IgD-negative memory B cell (primary cell): ENCODE measurements around the gene INPP5E. TPM values are rescaled to one million over a fixed set of nuclear protein-coding genes. Genes with fewer than 3 reads are reported as not detected.
"Not testable (repeated sequence)": the region's sequence is repeated elsewhere in the genome, so short reads cannot be mapped to it uniquely, and the experiment has no call there.

ENCODE experiments used
- H3K27ac Mint-ChIP-seq, 3 donors: one replicate each; pipeline ENCODE4 v1.8.0; 2020 to 2022; ENCODE audit warnings: mild to moderate bottlenecking in 3 of 3, mixed read lengths in 3 of 3, moderate library complexity in 1 of 3
- H3K27me3 Mint-ChIP-seq: one replicate; pipeline ENCODE4 v1.8.0; 2021; ENCODE audit warnings: mixed read lengths
- H3K36me3 Mint-ChIP-seq: one replicate; pipeline ENCODE4 v1.8.0; 2020; ENCODE audit warnings: mild to moderate bottlenecking, mixed read lengths
- H3K4me1 Mint-ChIP-seq, 3 donors: one replicate each; pipeline ENCODE4 v1.8.0; 2020 to 2022; ENCODE audit warnings: mixed read lengths in 3 of 3, mild to moderate bottlenecking in 1 of 3
- H3K4me3 Mint-ChIP-seq, 4 donors: one replicate each; pipeline ENCODE4 v1.8.0; 2020 to 2022; ENCODE audit warnings: mild to moderate bottlenecking in 4 of 4, mixed read lengths in 4 of 4, moderate library complexity in 3 of 4
- H3K9me3 Mint-ChIP-seq, 3 donors: one replicate each; pipeline ENCODE4 v1.8.0; 2020 to 2021; ENCODE audit warnings: mixed read lengths in 3 of 3, mild to moderate bottlenecking in 1 of 3
- polyA plus RNA-seq: library from polyadenylated mRNA; unstranded; fragments of 300-500 nt; fragmentation: Illumina TruSeq; gene quantifications from one replicate; pipeline ENCODE4 v1.2.3, GENCODE V29; 2021

INPP5E gene
- polyA plus RNA-seq, 1 donor from 2014 or later = 6.9 TPM

DNA sequence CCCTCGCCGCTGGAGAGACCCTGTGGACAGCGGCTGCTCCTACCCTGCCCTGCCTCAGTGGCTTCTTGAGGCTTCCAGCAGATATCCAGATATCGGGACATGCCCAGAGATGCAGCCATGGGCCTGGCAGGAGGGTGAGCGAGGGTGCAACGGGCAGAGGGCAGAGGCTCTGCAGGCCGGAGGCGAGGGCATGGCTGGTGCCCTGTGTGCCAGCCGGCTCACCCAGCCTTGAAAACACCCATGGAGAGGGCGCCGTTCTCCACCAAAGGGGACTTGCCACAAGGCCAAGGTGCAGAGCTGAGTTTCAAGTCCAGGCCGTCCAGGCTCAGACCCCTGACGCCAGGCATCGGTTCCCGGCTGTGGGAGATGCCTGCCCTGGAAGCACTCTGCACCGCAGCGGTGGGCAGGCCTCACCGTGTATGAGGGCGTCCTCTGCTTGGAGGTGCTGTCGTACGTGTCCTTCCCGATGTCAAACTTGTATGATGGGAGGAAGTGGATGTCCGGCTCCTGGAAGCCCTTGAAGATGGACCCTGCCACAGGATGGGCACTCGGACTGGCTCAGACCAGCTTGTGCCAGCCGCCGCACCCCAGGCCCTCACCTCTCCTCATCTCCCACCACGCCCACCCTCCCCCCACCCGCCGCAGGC, 8.9 kb downstream of the INPP5E start:
- Mint-ChIP-seq H3K4me3 (no peak overlapping the region), H3K4me1 (no peaks in the 10 kb centered on the region), H3K9me3 (no peaks in the 10 kb centered on the region), H3K36me3 (peaks cover 2% of the 10 kb centered on the region), H3K27me3 (no peaks in the 10 kb centered on the region), H3K27ac (no peak overlapping the region)

DNA sequence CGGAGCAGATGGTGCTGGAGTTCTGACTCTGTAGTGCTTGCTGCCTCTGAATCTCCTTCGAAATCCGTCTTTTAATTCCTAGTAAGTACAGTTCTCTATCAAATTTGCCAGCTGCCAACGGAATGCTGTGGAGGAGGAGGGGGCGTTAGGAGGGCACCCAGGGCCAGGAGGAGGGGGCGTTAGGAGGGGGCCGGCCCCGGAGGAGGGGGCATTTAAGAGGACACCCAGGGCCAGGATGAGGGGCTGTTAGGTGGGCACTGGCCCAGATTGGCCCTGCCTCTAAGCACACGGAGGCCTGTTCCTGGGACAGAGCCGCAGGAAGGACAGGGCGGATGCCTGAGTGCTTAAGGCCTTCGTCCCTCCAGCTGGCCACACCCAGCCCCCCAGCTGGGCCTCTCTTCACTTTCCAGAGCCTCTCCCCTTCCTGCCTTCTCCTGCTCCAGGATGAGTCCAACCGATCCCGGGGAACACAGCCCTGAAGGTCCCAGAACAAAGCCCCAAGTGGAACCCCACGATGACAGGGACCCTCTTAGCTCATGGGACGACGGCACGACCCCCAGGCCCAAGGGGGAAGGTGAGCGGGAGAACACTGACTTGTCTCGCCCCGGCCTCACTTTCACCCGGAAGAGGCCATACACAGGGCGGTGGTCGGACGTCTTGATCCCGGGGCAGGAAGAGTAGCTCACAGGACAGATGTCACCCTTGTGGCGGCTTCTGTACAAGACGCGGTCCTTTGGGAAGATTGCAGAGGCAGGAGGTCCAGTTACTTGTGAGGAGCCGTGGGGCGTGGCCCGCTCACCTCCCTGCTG, 9.8 kb downstream of the INPP5E start:
- Mint-ChIP-seq H3K36me3 (peaks cover 2% of the 10 kb centered on the region), H3K4me1 (no peaks in the 10 kb centered on the region), H3K27ac (no peak overlapping the region), H3K4me3 (no peak overlapping the region), H3K27me3 (no peaks in the 10 kb centered on the region), H3K9me3 (no peaks in the 10 kb centered on the region)

DNA sequence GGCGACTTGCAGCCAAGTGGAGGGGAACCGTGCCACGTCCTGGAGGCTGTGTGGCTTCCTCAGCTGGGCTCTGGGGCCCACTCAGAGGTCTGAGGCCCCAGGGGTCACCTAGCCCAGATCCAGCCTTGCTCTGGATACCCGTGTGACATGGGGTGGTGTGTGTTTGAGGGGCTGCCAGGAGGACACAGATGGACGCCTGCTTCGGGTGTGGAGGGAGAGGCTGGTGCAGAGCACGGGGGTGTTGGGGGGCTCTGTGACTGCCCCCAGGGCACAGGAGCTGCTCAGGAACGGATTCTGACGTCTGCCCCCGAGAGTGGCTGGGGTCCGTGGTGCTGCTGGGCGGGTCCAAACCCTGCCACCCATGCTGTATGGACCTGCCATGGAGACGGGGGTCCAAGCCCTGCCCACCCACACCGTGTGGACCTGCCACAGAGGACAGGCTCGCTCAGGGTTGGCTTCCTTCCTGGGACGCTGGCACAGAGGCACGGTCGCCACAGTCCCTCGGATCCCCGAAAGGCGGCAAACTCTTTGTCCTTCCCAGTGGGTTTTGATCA, 10.5 kb downstream of the INPP5E start:
- H3K4me3 Mint-ChIP-seq = no peak overlapping the region
- no peaks in the 10 kb centered on the region for H3K9me3 Mint-ChIP-seq
- H3K36me3 Mint-ChIP-seq = peaks cover 2% of the 10 kb centered on the region
- no peaks in the 10 kb centered on the region for H3K4me1 Mint-ChIP-seq
- H3K27ac Mint-ChIP-seq = no peak overlapping the region
- no peaks in the 10 kb centered on the region for H3K27me3 Mint-ChIP-seq

DNA sequence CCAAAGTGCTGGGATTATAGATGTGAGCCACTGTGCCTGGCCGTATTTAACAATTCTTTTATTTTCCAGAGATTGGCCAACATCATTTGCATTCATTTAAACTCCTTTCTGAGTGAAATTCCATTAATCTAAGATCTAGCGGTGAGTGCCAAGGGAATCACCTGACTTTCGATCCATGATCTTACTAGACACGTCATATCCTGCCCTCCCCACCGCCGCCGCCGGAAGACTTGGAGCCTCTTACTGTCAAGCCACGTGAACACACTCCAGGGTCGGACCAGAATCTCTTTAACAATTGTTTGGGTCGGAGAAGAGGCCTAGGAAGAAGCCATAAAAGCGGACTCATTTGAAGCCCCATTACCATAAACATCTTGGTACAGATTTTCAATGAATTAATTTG, 12.9 kb downstream of the INPP5E start:
- H3K27me3 Mint-ChIP-seq = no peaks in the 10 kb centered on the region
- no peaks in the 10 kb centered on the region for H3K9me3 Mint-ChIP-seq
- no peaks in the 10 kb centered on the region for H3K4me1 Mint-ChIP-seq
- no peak overlapping the region for H3K4me3 Mint-ChIP-seq
- peaks cover 5% of the 10 kb centered on the region for H3K36me3 Mint-ChIP-seq
- peak overlapping the region in 1 of 3 donors; percentile 64 for H3K27ac Mint-ChIP-seq

DNA sequence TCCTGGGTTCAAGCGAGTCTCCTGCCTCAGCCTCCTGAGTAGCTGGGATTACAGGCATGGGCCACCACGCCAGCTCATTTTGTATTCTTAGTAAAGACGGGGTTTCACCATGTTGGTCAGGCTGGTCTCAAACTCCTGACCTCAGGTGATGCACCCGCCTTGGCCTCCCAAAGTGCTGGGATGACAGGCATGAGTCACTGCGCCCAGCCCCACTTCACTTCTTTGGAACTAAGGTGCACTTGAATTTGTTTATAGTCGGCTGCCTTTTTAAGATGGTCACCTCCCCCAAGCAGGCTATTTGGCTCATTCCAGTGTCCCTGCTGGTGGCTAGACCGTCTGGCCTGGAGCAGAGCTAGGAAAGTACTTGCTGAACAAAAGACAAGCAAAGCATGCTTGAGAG, 14.3 kb downstream of the INPP5E start:
- not testable (repeated sequence) for H3K27me3 Mint-ChIP-seq, H3K4me3 Mint-ChIP-seq, H3K4me1 Mint-ChIP-seq, H3K9me3 Mint-ChIP-seq, H3K36me3 Mint-ChIP-seq
- H3K27ac Mint-ChIP-seq = peak overlapping the region in 1 of 3 donors; percentile 39

DNA sequence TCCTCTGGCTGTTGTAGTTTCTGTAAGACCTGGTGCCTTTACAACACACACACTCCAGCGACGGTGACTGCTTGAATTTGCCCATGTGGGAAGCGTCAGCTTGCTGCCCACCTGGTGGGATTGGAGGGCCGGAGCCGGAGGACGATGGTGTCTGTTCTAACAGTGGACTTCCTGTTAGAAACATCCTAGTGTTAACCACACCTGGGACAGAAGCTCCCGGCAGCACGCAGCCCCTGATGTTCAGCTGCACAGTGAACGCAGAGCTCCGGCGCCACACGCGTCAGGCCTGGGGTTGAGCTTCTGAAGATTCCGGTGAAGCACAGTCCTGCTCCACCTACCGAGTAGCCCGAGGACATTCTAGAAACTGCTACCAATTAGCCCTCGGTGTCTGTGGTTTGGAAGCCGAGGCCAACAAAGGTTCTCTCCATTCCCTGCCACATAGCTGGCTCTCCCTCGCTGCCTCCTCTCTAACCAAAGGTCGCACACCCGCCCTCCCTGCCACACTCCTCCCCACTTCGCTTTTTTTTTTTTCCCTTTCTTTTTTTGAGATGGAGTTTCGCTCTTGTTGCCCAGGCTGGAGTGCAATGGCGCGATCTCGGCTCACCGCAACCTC, 14.8 kb downstream of the INPP5E start:
- Mint-ChIP-seq H3K27ac (no peak overlapping the region), H3K27me3 (no peaks in the 10 kb centered on the region)

DNA sequence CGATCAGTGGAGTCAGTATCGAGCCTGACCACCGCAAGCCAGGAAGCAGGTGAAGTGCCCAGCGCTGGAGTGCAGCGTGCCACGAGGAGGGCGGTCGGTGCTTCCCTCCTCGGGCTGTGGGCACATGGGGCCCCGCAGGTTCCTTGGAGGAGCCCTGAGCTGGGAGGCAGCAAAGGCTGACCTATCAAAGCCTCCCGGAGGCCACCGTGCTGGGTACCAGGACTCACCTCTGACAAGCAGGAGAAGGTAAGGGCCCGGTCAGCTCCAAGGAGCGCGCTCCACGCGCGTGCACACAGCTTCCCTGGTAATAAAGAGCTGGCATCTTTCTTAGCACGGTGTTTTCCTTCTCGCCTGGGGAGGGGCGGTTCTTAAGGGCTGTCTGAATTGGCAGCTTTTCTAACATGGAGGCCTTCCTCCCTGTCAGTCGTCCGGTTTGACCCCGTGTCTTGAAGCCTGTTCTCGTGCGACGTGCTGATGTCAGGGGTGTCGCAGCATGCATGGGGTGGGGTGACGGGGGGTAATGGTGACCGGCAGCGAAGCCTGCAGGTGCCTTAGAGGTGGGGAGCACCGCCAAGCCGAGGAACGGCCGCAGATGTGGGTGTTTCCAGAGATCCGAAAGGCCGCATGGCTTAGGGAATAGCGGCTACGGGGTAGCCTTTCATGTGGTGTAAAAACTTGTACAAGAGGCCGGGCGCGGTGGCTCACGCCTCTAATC, 16.1 kb downstream of the INPP5E start:
- Mint-ChIP-seq H3K27me3 (no peaks in the 10 kb centered on the region), H3K4me3 (no peak overlapping the region), H3K4me1 (no peaks in the 10 kb centered on the region), H3K36me3 (peaks cover 5% of the 10 kb centered on the region), H3K9me3 (no peaks in the 10 kb centered on the region), H3K27ac (no peak overlapping the region)

More for the DNA sequence above, 14.8 kb downstream of the INPP5E start:
- Mint-ChIP-seq H3K4me1 (no peaks in the 10 kb centered on the region), H3K9me3 (no peaks in the 10 kb centered on the region), H3K4me3 (no peak overlapping the region), H3K36me3 (peaks cover 5% of the 10 kb centered on the region)

DNA sequence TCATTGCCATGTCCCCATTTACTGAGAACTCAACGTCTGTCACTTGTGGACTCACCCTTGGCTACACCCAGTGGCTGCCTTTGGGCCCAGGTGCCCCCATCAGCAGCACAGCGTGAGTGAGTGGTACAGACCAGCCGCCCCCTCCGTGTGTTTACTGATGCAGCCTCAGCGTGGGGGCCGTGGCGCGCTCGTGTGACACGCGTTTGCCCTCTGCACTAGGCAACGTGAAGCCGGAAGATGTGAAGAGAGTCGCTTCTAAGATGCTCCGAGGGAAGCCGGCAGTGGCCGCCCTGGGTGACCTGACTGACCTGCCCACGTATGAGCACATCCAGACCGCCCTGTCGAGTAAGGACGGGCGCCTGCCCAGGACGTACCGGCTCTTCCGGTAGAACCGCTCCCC, 16.8 kb downstream of the INPP5E start:
- Mint-ChIP-seq H3K27me3 (no peaks in the 10 kb centered on the region), H3K27ac (no peak overlapping the region), H3K36me3 (peaks cover 5% of the 10 kb centered on the region), H3K4me1 (no peaks in the 10 kb centered on the region), H3K4me3 (no peak overlapping the region), H3K9me3 (no peaks in the 10 kb centered on the region)

DNA sequence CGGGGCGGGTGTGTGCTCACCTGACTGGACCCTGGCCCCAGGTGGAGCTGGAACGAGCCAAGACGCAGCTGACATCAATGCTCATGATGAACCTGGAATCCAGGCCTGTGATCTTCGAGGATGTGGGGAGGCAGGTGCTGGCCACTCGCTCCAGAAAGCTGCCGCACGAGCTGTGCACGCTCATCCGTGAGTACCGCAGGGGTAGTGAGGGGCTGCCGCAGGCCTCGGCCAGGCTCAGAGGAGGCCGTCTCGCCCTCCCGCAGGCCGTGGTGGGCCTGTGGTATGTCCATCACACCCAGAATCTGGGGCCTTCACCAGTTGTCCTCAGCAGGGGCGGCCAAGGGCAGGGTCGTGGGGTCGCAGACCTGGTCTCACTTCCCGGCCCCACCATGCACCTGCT, 17.9 kb downstream of the INPP5E start:
- Mint-ChIP-seq H3K4me1 (no peaks in the 10 kb centered on the region), H3K27me3 (no peaks in the 10 kb centered on the region), H3K27ac (no peak overlapping the region), H3K4me3 (no peak overlapping the region), H3K36me3 (peaks cover 3% of the 10 kb centered on the region), H3K9me3 (no peaks in the 10 kb centered on the region)

DNA sequence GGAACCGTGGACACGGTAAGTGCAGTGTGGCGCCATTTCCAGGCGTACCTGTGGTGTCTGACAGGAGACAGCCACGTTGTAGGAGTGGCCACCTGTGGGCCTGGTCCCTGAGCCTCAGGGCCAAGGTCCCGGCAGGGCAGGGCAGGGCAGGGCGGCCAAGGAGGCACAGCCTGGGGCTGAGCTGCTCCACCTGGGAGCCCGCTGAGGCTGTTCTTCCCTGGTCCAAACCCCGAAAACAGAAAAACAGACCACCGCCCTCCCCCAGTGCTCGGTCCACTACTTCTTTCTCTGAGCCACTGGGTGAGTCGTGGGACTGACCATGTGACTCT, 20.6 kb downstream of the INPP5E start:
- Mint-ChIP-seq H3K9me3 (no peaks in the 10 kb centered on the region), H3K27ac (peak overlapping the region in 2 of 3 donors; percentile 74 to 77), H3K27me3 (no peaks in the 10 kb centered on the region), H3K4me3 (no peak overlapping the region), H3K4me1 (no peaks in the 10 kb centered on the region), H3K36me3 (peaks cover 2% of the 10 kb centered on the region)

DNA sequence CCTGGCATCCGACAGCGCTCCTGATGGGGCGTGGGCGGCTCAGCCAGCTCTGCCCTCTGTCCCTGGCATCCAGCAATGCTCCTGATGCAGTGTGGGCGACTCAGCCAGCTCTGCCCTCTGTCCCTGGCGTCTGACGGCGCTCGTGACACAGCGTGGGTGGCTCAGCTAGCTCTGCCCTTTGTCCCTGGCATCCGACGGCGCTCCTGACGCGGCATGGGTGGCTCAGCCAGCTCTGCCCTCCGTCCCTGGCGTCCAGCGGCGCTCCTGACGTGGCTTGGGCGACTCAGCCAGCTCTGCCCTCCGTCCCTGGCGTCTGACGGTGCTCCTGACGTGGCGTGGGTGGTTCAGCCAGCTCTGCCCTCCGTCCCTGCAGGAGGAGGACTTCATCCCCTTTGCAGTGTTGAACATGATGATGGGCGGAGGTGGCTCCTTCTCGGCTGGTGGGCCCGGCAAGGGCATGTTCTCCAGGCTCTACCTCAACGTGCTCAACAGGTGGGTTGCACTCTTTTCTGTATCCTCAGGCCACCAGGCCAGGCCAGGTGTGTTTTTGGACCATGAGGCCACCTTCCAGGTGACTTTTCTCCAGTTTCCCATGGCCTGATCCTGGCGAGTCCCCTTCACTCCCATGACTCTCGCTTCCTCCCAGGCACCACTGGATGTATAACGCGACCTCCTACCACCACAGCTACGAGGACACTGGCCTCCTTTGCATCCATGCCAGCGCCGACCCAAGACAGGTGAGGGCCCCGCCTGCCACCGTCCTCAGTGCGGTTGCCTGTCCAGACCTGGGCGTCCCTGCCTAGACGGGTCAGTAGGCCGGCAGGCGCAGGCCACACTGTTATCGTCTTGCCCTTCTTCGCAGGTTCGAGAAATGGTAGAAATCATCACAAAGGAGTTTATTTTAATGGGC, 21.2 kb downstream of the INPP5E start:
- Mint-ChIP-seq H3K36me3 (peaks cover 2% of the 10 kb centered on the region), H3K27ac (peak overlapping the region in 2 of 3 donors; percentile 74 to 77)

DNA sequence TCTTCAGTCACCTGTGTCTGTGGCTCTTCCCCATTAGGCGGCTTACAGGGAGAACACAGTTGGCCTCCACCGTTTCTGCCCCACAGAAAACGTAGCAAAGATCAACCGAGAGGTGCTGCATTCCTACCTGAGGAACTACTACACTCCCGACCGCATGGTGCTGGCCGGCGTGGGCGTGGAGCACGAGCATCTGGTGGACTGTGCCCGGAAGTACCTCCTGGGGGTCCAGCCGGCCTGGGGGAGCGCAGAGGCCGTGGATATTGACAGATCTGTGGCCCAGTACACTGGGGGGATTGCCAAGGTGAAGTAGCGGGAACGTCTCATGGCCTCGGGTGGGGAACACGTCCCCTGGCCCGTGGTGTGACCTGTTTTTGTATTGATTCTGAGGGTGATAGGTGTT, 22.7 kb downstream of the INPP5E start:
- Mint-ChIP-seq H3K27me3 (no peaks in the 10 kb centered on the region), H3K36me3 (no peaks in the 10 kb centered on the region), H3K4me1 (peaks cover 1 to 3% (median 3%) of the 10 kb centered on the region in 3 donors), H3K4me3 (peak overlapping the region in 1 of 4 donors; percentile 48), H3K27ac (peak overlapping the region in 1 of 3 donors; percentile 67), H3K9me3 (no peaks in the 10 kb centered on the region)

More for the DNA sequence above, 21.2 kb downstream of the INPP5E start:
- peaks cover 0 to 1% (median 0%) of the 10 kb centered on the region in 3 donors for H3K4me1 Mint-ChIP-seq
- peak overlapping the region in 1 of 4 donors; percentile 60 for H3K4me3 Mint-ChIP-seq
- no peaks in the 10 kb centered on the region for H3K27me3 Mint-ChIP-seq
- H3K9me3 Mint-ChIP-seq = no peaks in the 10 kb centered on the region

DNA sequence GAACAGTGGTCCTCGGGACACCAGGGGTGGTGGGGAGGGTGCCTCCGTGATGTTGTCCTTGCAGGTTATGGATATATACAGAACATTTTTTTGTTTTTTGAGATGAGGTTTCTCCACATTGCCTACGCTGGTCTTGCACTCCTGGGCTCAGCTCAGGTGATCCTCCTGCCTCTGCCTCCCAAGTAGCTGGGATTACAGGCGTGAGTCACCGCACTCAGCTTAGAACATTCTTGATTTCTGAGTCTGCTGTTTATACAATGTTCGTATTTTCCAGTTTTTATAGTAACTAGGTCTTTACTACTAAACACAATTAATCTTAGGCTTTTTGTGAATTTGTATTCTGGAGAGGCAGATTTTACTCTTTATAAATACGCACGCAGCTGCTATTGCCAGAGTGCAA, 23.2 kb downstream of the INPP5E start:
- peak overlapping the region in 1 of 4 donors; percentile 48 for H3K4me3 Mint-ChIP-seq
- peaks cover 4 to 7% (median 6%) of the 10 kb centered on the region in 3 donors for H3K4me1 Mint-ChIP-seq
- H3K9me3 Mint-ChIP-seq = no peaks in the 10 kb centered on the region
- no peak overlapping the region for H3K27ac Mint-ChIP-seq
- H3K36me3 Mint-ChIP-seq = no peaks in the 10 kb centered on the region
- H3K27me3 Mint-ChIP-seq = no peaks in the 10 kb centered on the region

DNA sequence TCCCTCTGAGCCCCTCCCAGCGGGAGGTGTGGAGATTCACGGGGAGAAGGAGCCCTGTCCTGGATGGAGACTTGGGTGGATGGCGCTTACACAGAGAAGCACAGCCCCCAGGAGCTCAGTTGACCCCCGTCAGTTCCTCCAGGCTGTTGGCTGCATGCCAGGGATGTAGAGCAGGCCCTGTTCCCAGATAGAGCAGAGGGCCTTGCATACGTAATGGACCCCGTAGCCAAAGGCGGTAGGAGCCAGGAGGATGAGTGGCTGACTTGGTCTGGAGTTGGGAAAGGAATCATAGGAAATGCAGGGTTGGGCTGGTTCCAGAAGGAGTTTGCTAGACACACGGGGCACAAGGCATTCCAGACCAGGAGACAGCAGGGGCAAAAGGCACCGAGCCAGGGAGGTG, 26.7 kb downstream of the INPP5E start:
- Mint-ChIP-seq H3K4me3 (peak overlapping the region in 1 of 4 donors; percentile 64), H3K4me1 (peaks cover 21 to 23% (median 21%) of the 10 kb centered on the region in 3 donors), H3K9me3 (no peaks in the 10 kb centered on the region), H3K27ac (peak overlapping the region in 1 of 3 donors; percentile 50), H3K36me3 (peaks cover 4% of the 10 kb centered on the region), H3K27me3 (no peaks in the 10 kb centered on the region)
